Neural cell (in vitro differentiated cells): ENCODE results near the gene SNAPC1. TPM values are rescaled to one million over a fixed set of nuclear protein-coding genes. Genes with fewer than 3 reads are reported as not detected.
A peak's percentile ranks its signal among the peaks of the same experiment; 100 is the strongest.

Source experiments
- H2AFZ ChIP-seq: fragments of 200-600, 300-800 bp; sonication (generic), shearing (Covaris generic); 2 replicates; pipeline ENCODE4 v1.6.0; 2014; ENCODE audit warnings: low read depth, mild to moderate bottlenecking, antibody characterized with exemption, low read length, moderate library complexity
- H3F3A ChIP-seq: fragments of 200-600 bp; shearing (Covaris generic); 2 replicates; pipeline ENCODE4 v1.6.1; 2016; ENCODE audit warnings: mild to moderate bottlenecking, moderate library complexity, mixed read lengths, antibody characterized with exemption, low read length; ENCODE audit not compliant: insufficient read depth, poor library complexity, severe bottlenecking
- H3K27ac ChIP-seq: fragments of 200-600, 300-800 bp; sonication (generic), shearing (Covaris generic); 2 replicates; pipeline ENCODE4 v1.5.1; 2014; ENCODE audit warnings: mild to moderate bottlenecking, low read length, moderate library complexity
- H3K27me3 ChIP-seq: fragments of 300-800, 200-600 bp; sonication (generic), shearing (Covaris generic); 2 replicates; pipeline ENCODE4 v1.6.0; 2014; ENCODE audit warnings: mild to moderate bottlenecking, low read depth, low read length, moderate library complexity; ENCODE audit not compliant: insufficient read depth
- H3K36me3 ChIP-seq: fragments of 300-800, 200-600 bp; sonication (generic), shearing (Covaris generic); 2 replicates; pipeline ENCODE4 v1.5.1; 2014; ENCODE audit warnings: mild to moderate bottlenecking, antibody characterized with exemption, low read length, moderate library complexity; ENCODE audit not compliant: insufficient read depth
- H3K4me2 ChIP-seq: fragments of 300-800, 200-600 bp; sonication (generic), shearing (Covaris generic); 2 replicates; pipeline ENCODE4 v1.6.0; 2014; ENCODE audit warnings: mild to moderate bottlenecking, low read length
- H3K4me3 ChIP-seq: fragments of 300-800, 200-600 bp; sonication (generic), shearing (Covaris generic); 2 replicates; pipeline ENCODE4 v1.5.1; 2014; ENCODE audit warnings: mild to moderate bottlenecking, low read length, moderate library complexity
- H3K79me2 ChIP-seq: fragments of 200-600 bp; shearing (Covaris generic); replicated peaks from 2 replicates; pipeline ENCODE4 v1.6.0; 2014; ENCODE audit warnings: mild to moderate bottlenecking, low read length, moderate library complexity; ENCODE audit not compliant: insufficient read depth
- H3K9ac ChIP-seq: fragments of 300-800, 200-600 bp; sonication (generic), shearing (Covaris generic); 2 replicates; pipeline ENCODE4 v1.6.1; 2016; ENCODE audit warnings: mild to moderate bottlenecking, low read length, mixed read lengths
- H3K9me2 ChIP-seq: fragments of 200-600 bp; shearing (Covaris generic); 2 replicates; pipeline ENCODE4 v1.6.1; 2016; ENCODE audit warnings: mild to moderate bottlenecking, low read length, mixed read lengths; ENCODE audit not compliant: insufficient read depth
- H3K9me3 ChIP-seq: fragments of 200-600, 300-800 bp; sonication (generic), shearing (Covaris generic); 2 replicates; pipeline ENCODE4 v1.6.1; 2016; ENCODE audit warnings: mild to moderate bottlenecking, mixed run types, low read length, moderate library complexity, mixed read lengths
- H4K20me1 ChIP-seq: fragments of 200-600 bp; shearing (Covaris generic); 2 replicates; pipeline ENCODE4 v1.6.1; 2016; ENCODE audit warnings: mild to moderate bottlenecking, mixed run types; ENCODE audit not compliant: insufficient read depth
- EP300 ChIP-seq: fragments of 450-650 bp; conservative IDR thresholded peaks from 2 replicates; pipeline ENCODE4 v1.6.1; 2014; ENCODE audit warnings: antibody characterized with exemption, mild to moderate bottlenecking, moderate library complexity; ENCODE audit not compliant: poor library complexity, severe bottlenecking
- EZH2 ChIP-seq: fragments of 200-600, 300-800 bp; shearing (Covaris generic), sonication (generic); IDR thresholded peaks from 2 replicates; pipeline ENCODE4 v1.6.1; 2014; ENCODE audit warnings: antibody characterized with exemption, low read length, borderline replicate concordance, mild to moderate bottlenecking; ENCODE audit not compliant: insufficient read depth, poor library complexity, severe bottlenecking
- MXI1 ChIP-seq: fragments of 450-650 bp; conservative IDR thresholded peaks from 2 replicates; pipeline ENCODE4 v1.6.1; 2014; ENCODE audit warnings: antibody characterized with exemption, mild to moderate bottlenecking; ENCODE audit not compliant: poor library complexity, severe bottlenecking
- POLR2AphosphoS5 ChIP-seq: IDR thresholded peaks from 2 replicates; pipeline ENCODE4 v1.6.1; 2012
- RAD21 ChIP-seq: fragments of 450-650 bp; conservative IDR thresholded peaks from 2 replicates; pipeline ENCODE4 v1.6.1; 2014; ENCODE audit warnings: antibody characterized with exemption, mild to moderate bottlenecking, moderate library complexity
- SMC3 ChIP-seq: fragments of 450-650 bp; conservative IDR thresholded peaks from 2 replicates; pipeline ENCODE4 v1.6.1; 2014; ENCODE audit warnings: antibody characterized with exemption, mild to moderate bottlenecking, moderate library complexity; ENCODE audit not compliant: poor library complexity
- TAF1 ChIP-seq: IDR thresholded peaks from 2 replicates; pipeline ENCODE4 v1.6.1; 2012; ENCODE audit warnings: low read depth
- polyA plus RNA-seq: library from polyadenylated mRNA; depleted of rRNA; stranded (reverse); fragments of >200 nt; gene quantifications from 2 replicates; pipeline ENCODE4 v1.2.3, GENCODE V29; 2014
- TF ChIP-seq, protein P1 (sequence below): IDR thresholded peaks from 2 replicates; pipeline ENCODE4 v1.6.1; 2012; ENCODE audit warnings: borderline replicate concordance
- TF ChIP-seq, protein P2 (sequence below): fragments of 450-650 bp; IDR thresholded peaks from 2 replicates; pipeline ENCODE4 v1.5.1; 2014; ENCODE audit warnings: antibody characterized with exemption, mild to moderate bottlenecking, moderate library complexity; ENCODE audit not compliant: poor library complexity, severe bottlenecking

Gene SNAPC1
- polyA plus RNA-seq, 1 donor from 2014 or later = 7.1 TPM

- peak within 1 kb of the TSS; percentile 96 for H3K4me2 ChIP-seq
- peak within 1 kb of the TSS; percentile 68 for H2AFZ ChIP-seq
- no peaks in the 10 kb centered on the region for H3K9me3 ChIP-seq
- H3K36me3 ChIP-seq = no peaks in the 10 kb centered on the region
- H4K20me1 ChIP-seq = no peaks in the 10 kb centered on the region
- H3F3A ChIP-seq = no peaks in the 10 kb centered on the region
- peaks cover 17% of the 10 kb centered on the region for H3K27me3 ChIP-seq
- peak within 1 kb of the TSS; percentile 88 for H3K9ac ChIP-seq
- peaks cover 5% of the 10 kb centered on the region for H3K79me2 ChIP-seq
- TF ChIP-seq, protein P1, sequence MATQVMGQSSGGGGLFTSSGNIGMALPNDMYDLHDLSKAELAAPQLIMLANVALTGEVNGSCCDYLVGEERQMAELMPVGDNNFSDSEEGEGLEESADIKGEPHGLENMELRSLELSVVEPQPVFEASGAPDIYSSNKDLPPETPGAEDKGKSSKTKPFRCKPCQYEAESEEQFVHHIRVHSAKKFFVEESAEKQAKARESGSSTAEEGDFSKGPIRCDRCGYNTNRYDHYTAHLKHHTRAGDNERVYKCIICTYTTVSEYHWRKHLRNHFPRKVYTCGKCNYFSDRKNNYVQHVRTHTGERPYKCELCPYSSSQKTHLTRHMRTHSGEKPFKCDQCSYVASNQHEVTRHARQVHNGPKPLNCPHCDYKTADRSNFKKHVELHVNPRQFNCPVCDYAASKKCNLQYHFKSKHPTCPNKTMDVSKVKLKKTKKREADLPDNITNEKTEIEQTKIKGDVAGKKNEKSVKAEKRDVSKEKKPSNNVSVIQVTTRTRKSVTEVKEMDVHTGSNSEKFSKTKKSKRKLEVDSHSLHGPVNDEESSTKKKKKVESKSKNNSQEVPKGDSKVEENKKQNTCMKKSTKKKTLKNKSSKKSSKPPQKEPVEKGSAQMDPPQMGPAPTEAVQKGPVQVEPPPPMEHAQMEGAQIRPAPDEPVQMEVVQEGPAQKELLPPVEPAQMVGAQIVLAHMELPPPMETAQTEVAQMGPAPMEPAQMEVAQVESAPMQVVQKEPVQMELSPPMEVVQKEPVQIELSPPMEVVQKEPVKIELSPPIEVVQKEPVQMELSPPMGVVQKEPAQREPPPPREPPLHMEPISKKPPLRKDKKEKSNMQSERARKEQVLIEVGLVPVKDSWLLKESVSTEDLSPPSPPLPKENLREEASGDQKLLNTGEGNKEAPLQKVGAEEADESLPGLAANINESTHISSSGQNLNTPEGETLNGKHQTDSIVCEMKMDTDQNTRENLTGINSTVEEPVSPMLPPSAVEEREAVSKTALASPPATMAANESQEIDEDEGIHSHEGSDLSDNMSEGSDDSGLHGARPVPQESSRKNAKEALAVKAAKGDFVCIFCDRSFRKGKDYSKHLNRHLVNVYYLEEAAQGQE = peak; percentile 45
- TF ChIP-seq TAF1 (peak; percentile 45), EP300 (no peak), MXI1 (peak; percentile 53), RAD21 (no peak), POLR2AphosphoS5 (peak; percentile 43), SMC3 (peak; percentile 22)
- TF ChIP-seq, protein P2, sequence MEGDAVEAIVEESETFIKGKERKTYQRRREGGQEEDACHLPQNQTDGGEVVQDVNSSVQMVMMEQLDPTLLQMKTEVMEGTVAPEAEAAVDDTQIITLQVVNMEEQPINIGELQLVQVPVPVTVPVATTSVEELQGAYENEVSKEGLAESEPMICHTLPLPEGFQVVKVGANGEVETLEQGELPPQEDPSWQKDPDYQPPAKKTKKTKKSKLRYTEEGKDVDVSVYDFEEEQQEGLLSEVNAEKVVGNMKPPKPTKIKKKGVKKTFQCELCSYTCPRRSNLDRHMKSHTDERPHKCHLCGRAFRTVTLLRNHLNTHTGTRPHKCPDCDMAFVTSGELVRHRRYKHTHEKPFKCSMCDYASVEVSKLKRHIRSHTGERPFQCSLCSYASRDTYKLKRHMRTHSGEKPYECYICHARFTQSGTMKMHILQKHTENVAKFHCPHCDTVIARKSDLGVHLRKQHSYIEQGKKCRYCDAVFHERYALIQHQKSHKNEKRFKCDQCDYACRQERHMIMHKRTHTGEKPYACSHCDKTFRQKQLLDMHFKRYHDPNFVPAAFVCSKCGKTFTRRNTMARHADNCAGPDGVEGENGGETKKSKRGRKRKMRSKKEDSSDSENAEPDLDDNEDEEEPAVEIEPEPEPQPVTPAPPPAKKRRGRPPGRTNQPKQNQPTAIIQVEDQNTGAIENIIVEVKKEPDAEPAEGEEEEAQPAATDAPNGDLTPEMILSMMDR = no peak
- peak within 1 kb of the TSS; percentile 52 for H3K27ac ChIP-seq
- peak within 1 kb of the TSS; percentile 79 for H3K4me3 ChIP-seq
- no peaks in the 10 kb centered on the region for H3K9me2 ChIP-seq
Measured at GRCh38 chr14:61812347-61813095, 50.3 kb downstream of the SNAPC1 start, which contains the start of gene SYT16. Gene SYT16 (plus strand): TSS chr14:61812703.

DNA sequence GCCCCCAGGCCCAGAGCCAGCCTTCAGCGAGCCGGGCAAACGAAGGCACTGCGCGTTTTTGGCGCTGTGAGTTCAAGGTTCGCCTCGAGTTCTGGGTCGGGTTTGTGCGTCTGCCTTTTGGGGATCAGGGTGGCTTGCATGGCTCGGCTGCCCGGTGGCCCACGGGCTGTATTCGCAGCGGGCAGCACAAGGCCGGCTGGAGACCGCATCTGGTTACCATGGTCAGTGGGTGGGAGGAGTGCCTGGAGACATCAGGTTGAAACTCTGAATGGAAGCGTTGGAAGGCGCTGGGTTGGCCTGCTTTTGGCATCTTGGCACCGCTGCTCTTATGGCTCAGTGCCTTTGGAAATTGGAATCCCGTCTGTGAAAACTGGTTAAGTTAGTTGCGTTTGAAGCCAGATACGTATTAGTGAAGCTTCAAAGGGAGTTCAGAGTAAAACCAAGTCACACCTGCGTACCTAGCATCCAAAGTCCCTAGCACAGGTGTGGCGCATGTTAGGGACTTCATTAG is 50.9 kb downstream of the SNAPC1 start:
- H3K27ac ChIP-seq = peak overlapping the region; percentile 52
- peaks cover 5% of the 10 kb centered on the region for H3K79me2 ChIP-seq
- peak overlapping the region; percentile 96 for H3K4me2 ChIP-seq
- no peaks in the 10 kb centered on the region for H3K9me2 ChIP-seq
- no peaks in the 10 kb centered on the region for H4K20me1 ChIP-seq
- peaks cover 17% of the 10 kb centered on the region for H3K27me3 ChIP-seq
- no peaks in the 10 kb centered on the region for H3F3A ChIP-seq
- TF ChIP-seq EZH2 (no peak), SMC3 (no peak), TAF1 (no peak), EP300 (no peak), RAD21 (peak; percentile 23), POLR2AphosphoS5 (no peak)
- TF ChIP-seq, protein P1 = peak; percentile 11
- peak overlapping the region; percentile 88 for H3K9ac ChIP-seq
- H3K4me3 ChIP-seq = peak overlapping the region; percentile 79
- no peaks in the 10 kb centered on the region for H3K36me3 ChIP-seq
- H2AFZ ChIP-seq = peak overlapping the region; percentile 61
- H3K9me3 ChIP-seq = no peaks in the 10 kb centered on the region
